BJ (cell line): ENCODE data around the gene CDHR3. TPM values are rescaled to one million over a fixed set of nuclear protein-coding genes. Genes with fewer than 3 reads are reported as not detected.
"Not testable (repeated sequence)": the region's sequence is repeated elsewhere in the genome, so short reads cannot be mapped to it uniquely, and the experiment has no call there.

Experiments used
- CTCF ChIA-PET: fragments of 350-600 bp; formaldehyde crosslinking; extraction: SDS; loops from one replicate; lab custom pipeline; 2021; ENCODE audit warnings: antibody characterized with exemption, inconsistent platforms; lab: Yijun Ruan, JAX
- POLR2A ChIA-PET: fragments of 300-600 bp; sonication (Branson Sonifier 250); formaldehyde crosslinking; extraction: SDS; loops from one replicate; lab custom pipeline; 2021; ENCODE audit warnings: antibody characterized with exemption; lab: Charles Lee
- DNase-seq: peaks from one replicate; pipeline ENCODE4 v3.0.0-alpha.2; 2011; ENCODE audit warnings: low read depth
- H3K27me3 ChIP-seq: 2 replicates; pipeline ENCODE4 v1.6.0; 2011; ENCODE audit warnings: low read length; ENCODE audit not compliant: control insufficient read depth, insufficient read depth
- H3K36me3 ChIP-seq: 2 replicates; pipeline ENCODE4 v1.5.1; 2011; ENCODE audit warnings: low read length; ENCODE audit not compliant: control insufficient read depth, insufficient read depth
- H3K4me3 ChIP-seq: 2 replicates; pipeline ENCODE4 v1.5.1; 2011; ENCODE audit warnings: low read depth, mild to moderate bottlenecking, control low read depth, low read length
- CTCF ChIP-seq: IDR thresholded peaks from 2 replicates; pipeline ENCODE4 v1.5.1; 2011; ENCODE audit warnings: low read depth, mild to moderate bottlenecking, control low read depth, inconsistent platforms, low read length, moderate library complexity; ENCODE audit not compliant: insufficient read depth
- polyA plus RNA-seq: library from polyadenylated mRNA; depleted of rRNA; stranded (reverse); fragments of >200 nt; gene quantifications from 2 replicates; pipeline ENCODE4 v1.2.3, GENCODE V29; 2011

Gene CDHR3
- polyA plus RNA-seq, 1 experiment = 2.9 TPM

GRCh38 chr7:105945848-105946247 lies 17.2 kb upstream of the CDHR3 start:
- TF ChIP-seq CTCF = no peak
- no peak for DNase-seq
- Histone ChIP-seq H3K4me3 (no peak overlapping the region), H3K27me3 (no peaks in the 10 kb centered on the region), H3K36me3 (no peaks in the 10 kb centered on the region)
- CTCF ChIA-PET = interaction anchor here (1.0 kb wide), 1 partner anchor 45 kb away, joined by 3 read pairs; no protein-coding TSS in a partner anchor
- POLR2A ChIA-PET = no interaction called here

- POLR2A ChIA-PET = no interaction called here
- no peak for TF ChIP-seq CTCF
- H3K4me3 ChIP-seq = no peak overlapping the region
- DNase-seq = no peak
- CTCF ChIA-PET = interaction anchor here (0.8 to 1.7 kb wide), 4 partner anchors 12 to 89 kb away, joined by 3 to 5 read pairs (median 4); no protein-coding TSS in a partner anchor
- no peaks in the 10 kb centered on the region for H3K36me3 ChIP-seq
- no peaks in the 10 kb centered on the region for H3K27me3 ChIP-seq
Measured at GRCh38 chr7:105951597-105951996, 11.5 kb upstream of the CDHR3 start.

- H3K4me3 ChIP-seq = no peak overlapping the region
- no peaks in the 10 kb centered on the region for H3K27me3 ChIP-seq
- ChIA-PET CTCF (interaction anchor here (0.6 to 1.7 kb wide), 3 partner anchors 11 to 57 kb away, joined by 3 to 5 read pairs (median 4); no protein-coding TSS in a partner anchor), POLR2A (no interaction called here)
- no peak for TF ChIP-seq CTCF
- DNase-seq = no peak
- H3K36me3 ChIP-seq = no peaks in the 10 kb centered on the region
Measured at GRCh38 chr7:105952917-105953595, 10.0 kb upstream of the CDHR3 start.

GRCh38 chr7:105954711-105955110 lies 8.4 kb upstream of the CDHR3 start:
- POLR2A ChIA-PET = interaction anchor here (0.7 kb wide), 1 partner anchor 8 kb away, joined by 3 read pairs; no protein-coding TSS in a partner anchor
- Histone ChIP-seq H3K4me3 (no peak overlapping the region), H3K27me3 (no peaks in the 10 kb centered on the region), H3K36me3 (no peaks in the 10 kb centered on the region)
- no peak for TF ChIP-seq CTCF
- CTCF ChIA-PET = interaction anchor here (0.7 to 0.8 kb wide), 2 partner anchors 11 to 20 kb away, joined by 3 read pairs; no protein-coding TSS in a partner anchor
- no peak for DNase-seq

GRCh38 chr7:105955651-105956466 lies 7.2 kb upstream of the CDHR3 start:
- H3K36me3 ChIP-seq, H3K4me3 ChIP-seq, H3K27me3 ChIP-seq, DNase-seq, POLR2A ChIA-PET: not testable (repeated sequence)
- CTCF ChIA-PET = interaction anchor here (0.9 to 1.4 kb wide), 2 partner anchors 16 to 21 kb away, joined by 3 read pairs; no protein-coding TSS in a partner anchor
